HG03457 (cell line): ENCODE results near the gene ALMS1.
"Not testable (repeated sequence)": the region's sequence is repeated elsewhere in the genome, so short reads cannot be mapped to it uniquely, and the experiment has no call there.

Experiments
- ATAC-seq: cut with Tn5 transposase; IDR thresholded peaks from one replicate; pipeline ENCODE4 v1.9.1; 2021; ENCODE audit warnings: moderate number of reproducible peaks; ENCODE audit not compliant: unreplicated experiment

ALMS1 gene

DNA sequence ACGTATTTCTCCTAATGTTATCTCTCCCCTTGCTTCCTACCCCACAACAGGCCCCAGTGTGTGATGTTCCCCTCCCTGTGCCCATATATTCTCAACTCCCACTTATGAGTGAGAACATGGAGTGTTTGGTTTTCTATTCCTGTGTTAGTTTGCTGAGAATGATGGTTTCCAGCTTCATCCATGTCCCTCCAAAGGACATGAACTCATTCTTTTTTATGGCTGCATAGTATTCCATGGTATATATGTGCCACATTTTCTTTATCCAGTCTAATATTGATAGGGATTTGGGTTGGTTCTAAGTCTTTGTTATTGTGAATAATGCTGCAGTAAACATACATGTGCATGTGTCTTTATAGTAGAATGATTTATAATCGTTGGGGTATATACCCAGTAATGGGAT, 119.2 kb downstream of the ALMS1 start:
- not testable (repeated sequence) for ATAC-seq

DNA sequence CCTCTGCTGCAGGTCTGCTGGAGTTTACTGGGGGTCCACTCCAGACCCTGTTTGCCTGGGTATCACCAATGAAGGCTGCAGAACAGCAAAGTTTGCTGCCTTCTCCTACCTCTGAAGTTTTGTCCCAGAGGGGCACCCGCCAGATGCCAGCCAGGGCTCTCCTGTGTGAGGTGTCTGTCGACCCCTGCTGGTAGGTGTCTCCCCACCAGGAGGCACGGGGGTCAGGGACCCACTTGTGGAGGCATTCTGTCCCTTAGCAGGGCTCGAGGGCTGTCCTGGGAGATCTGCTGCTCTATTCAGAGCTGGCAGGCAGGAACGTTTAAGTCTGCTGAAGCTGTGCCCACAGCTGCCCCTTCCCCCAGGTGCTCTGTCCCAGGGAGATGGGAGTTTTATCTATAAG, 124.8 kb downstream of the ALMS1 start:
- ATAC-seq, result not testable (repeated sequence)

DNA sequence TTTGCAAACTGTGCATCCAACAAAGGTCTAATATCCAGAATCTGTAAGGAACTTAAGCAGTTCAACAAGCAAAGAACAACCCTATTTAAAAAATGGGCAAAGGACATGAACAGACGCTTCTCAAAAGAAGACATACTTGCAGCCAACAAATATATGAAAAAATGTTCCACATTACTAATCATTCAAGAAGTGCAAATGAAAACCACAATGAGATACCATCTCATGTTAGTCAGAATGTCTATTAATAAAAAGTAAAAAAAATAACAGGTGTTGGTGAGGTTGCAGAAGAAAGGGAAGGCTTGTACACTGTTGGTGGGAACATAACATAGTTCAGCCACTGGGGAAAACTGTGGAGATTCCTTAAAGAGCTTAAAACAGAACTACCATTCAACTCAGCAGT, 130.4 kb downstream of the ALMS1 start:
- ATAC-seq, result no peak

DNA sequence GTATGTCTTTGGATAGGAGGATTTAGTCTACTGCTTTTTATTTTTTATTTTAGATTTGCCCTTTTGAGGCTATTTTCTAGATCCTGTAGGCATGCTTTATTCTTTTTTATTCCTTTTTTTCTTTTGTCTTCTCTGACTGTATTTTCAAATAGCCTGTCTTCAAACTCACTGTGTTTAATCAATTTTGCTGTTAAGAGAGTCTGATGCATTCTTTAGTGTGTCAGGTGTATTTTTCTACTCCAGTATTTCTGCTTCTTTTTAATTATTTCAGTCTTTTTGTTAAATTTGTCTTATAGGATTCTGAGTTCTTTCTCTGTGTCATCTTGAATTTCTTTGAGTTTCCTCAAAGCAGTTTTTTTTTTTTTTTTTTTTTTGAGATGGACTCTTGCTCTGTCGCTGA, 143.1 kb downstream of the ALMS1 start:
- no peak for ATAC-seq

DNA sequence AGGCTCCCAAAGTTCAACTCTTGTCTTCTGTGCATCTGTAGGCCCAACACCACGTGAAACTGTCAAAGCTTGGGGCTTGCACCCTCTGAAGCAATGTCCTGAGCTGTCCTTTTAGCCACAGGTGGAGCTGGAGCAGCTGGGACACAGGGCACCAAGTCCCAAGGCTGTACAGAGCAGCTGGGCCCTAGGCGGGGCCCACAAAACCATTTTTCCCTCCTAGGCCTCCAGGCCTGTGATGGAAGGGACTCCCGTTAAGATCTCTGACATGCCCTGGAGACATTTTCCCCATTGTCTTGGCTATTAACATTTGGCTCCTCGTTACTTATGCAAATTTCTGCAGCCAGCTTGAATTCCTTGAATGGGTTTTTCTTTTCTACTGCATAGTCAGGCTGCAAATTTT, 145.1 kb downstream of the ALMS1 start:
- not testable (repeated sequence) for ATAC-seq

DNA sequence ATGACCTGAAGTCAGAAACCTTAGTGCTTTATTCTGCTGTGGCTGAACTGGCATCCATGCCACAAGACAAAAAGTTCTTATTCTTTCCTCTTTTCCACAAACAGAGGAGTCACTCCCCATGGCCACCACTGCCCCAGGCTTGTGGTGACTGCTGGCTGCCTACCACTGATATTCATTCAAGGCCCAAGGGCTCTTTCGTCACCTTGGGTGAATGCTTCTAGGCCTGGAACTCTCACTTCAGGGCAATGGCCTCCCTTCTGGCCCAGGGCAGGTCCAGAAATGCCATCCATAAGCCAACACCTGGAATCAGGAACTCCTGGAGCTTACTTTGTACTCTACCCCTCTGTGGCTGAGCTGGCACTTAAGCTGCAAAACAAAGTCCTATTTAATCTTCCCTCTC, 146.7 kb downstream of the ALMS1 start:
- ATAC-seq, result no peak

DNA sequence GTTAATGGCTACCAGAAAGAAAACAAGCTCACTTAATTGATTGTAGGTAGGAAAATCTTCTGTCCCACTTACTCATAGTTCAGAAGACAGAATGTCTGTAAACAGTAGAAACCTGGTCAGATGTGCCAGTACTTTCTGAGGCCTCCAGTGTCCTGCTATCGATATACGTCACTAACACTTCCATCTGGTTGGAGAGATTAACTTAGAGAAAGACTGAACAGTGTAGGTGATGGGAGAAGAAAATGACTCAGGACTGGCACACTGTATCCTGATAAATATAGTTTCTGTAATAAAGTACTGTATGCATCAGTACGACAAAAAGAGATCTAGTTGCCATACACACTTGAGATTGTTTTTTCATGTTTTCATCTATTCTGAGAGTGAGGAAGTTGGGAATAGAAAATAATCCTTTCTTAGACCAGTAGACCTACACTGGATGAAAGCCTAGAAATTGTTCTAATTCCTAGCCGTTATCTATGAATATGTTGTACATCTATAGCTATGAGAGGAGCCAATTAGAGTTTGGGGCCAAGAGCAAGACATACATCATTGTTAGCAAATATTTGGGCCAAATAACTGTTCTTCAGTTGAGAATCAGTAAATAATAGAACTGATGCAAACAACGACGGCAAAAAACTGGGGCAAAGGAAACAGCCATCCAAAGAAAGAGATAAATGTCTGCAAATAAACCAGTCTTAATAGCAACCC, 150.7 kb downstream of the ALMS1 start:
- ATAC-seq, result no peak

DNA sequence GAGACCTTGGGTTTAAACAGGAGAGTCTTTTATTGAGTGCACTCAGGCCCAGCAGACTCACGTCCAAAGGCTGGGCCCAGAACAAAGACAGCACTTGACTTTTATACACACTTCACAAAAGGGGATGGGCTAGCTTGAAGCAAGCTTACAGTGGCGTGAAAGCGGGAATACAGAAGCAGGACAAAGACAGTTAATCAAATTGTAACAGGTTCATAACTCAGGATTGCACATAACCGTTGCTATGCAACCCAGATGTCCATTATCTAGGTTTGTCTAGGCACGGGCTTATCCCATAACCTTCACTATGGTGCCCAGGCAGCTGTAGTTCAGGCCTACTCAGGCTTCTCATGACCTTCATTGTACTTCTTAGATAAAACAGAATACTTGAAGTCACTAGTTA, 175.2 kb downstream of the ALMS1 start:
- ATAC-seq, result not testable (repeated sequence)

DNA sequence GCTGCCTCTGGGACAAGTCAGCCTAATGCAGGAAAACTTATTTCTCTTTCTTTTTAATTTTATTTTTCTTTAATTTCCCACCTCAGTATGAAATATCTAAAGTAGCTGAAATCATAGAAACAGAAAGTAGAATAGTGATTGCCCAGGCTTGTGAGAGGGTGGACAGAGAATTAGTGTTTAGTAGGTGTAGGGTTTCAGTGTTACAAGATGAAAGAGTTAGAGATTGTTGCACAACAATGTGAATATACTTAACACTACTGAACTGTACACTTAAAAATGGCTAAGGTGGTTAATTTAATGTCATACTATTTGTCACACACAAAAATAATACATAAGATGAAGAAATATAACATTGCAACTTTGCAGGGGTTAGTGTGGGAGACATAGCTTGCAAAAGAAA, 175.8 kb downstream of the ALMS1 start:
- no peak for ATAC-seq

DNA sequence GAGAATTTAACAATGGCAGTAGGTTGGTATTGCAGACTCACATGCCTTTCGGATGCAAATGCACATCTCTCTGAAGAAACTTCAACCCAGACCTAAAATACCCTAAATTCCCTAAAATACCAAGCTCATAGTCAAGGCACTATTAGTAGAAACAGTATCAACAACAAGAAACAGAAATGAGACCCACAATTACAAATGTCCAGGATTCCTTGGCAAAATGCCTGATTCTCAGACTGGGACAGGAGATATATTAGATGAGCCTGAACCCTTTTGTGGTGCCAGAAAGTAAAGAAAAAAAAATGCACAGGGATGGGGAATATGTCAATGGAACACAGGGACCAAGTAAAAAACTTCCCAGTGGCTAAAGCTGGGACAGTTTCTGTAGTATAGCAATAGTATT, 179.3 kb downstream of the ALMS1 start:
- no peak for ATAC-seq

DNA sequence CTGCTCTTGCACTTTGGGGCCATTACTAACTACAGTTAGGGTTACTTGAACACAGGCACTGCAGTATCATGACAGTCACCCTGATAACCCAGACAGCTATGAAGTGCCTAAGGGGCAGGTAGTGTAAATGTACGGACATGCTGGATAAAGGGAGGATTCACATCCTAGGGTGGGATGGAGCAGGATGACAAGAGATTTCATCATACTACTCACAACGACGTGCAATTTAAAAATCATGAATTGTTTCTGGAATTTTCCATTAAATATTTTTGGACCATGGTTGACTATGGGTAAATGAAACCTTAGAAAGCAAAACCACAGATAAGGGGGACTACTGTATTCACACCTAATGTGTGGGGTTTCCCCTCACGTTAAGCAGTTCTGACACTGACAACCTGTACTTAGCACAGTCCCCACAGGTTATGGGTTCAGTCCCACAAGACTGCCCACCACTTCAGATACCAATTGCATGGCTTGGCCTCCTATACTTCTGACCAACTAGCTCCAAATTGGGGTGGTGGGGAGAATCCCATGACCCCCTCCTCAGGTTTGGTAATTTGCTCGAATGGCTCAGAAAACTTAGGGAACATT, 180.7 kb downstream of the ALMS1 start:
- no peak for ATAC-seq

DNA sequence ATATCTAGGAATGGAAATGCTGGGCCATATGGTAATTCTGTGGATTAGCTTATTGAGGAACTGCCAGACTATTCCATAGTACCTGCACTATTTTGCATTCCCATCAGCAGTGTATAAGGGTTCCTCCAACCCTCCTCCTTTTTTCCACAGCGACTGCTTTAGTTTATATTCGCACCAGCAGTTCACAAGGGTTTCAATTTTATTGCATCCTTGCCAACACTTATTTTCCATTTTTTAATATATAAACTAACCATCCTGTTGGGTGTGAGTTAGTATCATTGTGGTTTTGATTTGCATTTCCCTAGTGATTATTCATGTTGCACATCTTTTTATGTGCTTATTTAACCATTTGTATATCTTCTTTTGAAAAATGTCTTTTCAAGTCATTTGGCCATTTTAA, 189.6 kb downstream of the ALMS1 start:
- ATAC-seq, result no peak

DNA sequence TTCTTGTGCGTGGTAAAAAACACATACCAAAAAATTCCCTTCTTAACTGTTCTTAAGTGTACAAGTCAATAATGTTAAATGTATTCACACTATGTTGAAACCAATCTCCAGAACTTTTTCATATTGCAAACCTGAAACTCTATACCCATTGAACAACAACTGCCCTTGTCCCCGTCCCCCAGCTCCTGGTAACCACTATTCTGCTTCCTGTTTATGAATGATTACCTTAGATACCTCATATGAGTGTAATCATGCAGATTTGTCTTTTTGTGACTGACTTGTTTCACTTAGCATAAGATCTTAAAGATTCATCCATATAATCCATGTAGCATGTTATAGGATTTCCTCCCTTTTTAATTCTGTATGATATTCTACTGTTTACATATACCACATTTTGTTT, 196.7 kb downstream of the ALMS1 start:
- ATAC-seq, result no peak

DNA sequence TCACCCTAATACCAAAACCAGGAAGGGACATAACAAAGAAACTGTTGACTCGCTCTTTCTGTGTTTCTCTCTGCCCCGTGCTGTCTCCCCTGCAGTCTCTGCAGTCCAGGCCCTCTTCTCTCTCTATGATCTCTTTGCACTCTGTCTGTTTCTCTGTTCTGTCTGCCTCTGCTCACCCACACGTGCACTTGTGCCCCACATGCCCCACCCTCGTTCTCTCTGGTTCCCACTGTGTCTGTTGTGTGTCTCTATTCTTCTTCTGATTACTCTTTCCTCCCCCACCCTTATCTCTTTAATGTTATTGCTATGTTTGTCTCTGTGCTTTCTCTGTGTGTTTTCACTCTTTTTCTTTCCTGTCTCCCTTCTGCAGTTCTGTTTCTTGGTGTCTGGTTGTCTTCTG, 202.5 kb downstream of the ALMS1 start:
- no peak for ATAC-seq

DNA sequence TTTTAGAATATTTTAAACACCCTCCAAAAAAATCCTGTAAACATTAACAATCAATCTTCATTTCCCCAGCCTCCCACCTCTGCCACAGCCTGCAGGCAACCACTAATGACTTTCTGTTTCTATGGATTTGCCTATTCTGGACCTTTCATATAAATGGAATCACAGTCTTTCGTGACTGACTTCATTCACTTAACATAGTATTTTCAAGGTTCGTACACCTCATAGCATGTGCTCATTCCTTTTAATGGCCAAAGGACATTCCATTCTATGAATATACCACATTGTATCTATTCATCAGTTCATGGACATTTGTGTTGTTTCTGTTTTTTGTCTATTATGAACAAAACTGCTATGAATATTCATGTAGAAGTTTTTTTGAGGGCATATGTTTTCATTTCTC, 208.0 kb downstream of the ALMS1 start:
- no peak for ATAC-seq

DNA sequence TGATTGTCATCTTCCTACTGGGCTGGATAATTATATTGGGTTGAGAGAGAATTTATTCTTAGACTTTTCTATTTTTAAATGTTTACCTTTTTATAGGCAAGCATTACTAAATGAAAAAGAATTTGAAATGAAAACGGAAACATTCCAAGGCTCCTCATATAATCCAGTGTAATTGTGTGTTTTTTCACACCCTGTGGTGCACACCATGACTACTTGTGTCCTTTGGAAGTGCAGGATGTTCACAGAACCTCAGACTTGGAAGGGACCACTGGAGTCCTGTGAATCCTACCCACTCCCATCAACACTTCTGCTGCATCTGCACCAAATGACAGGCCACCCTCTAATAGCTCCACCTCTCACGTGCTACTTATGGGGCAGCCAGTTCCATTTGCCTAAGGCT, 208.6 kb downstream of the ALMS1 start:
- no peak for ATAC-seq

DNA sequence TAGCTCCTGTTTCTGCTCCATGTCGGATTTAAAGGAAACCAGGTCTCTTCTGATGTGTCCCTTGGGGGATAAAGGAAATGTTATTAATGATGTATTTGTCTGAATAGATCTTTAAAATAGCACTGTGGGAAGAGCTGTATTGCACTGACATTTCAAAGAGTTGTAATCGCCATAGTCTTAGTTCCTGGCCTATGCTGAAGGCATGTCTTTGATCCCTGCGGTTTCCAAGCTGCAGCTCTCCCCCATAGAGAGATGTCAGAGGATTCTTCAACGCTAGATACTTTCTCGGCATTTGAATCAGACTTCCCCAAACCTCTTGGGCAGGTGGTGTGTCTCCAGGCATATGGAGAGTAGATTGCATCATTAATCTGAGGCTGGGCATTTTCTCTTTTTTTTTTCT, 216.1 kb downstream of the ALMS1 start:
- no peak for ATAC-seq

DNA sequence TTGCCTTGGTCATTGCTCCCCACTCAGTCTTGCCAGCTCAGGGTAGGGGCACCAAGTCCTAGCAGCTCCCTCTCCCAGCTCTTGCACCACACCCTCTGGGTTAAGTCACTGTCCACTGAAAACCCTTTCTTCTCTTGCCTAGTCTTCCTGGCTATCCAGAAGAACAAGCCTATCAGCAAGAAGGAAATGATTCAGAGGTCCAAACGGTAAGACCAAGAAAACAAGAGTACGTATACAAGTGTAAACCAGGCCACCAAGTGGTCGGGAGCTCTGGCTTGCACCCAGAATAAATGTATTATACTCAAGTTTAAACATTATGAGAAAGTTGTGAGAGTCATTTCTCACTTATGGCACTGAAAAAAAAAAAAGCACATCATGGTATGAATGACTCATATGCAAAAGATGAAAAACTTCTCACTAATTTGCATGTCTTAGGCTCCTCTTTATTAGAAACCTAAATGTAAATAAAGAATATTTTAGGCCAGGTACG, 217.5 kb downstream of the ALMS1 start:
- ATAC-seq, result not testable (repeated sequence)

DNA sequence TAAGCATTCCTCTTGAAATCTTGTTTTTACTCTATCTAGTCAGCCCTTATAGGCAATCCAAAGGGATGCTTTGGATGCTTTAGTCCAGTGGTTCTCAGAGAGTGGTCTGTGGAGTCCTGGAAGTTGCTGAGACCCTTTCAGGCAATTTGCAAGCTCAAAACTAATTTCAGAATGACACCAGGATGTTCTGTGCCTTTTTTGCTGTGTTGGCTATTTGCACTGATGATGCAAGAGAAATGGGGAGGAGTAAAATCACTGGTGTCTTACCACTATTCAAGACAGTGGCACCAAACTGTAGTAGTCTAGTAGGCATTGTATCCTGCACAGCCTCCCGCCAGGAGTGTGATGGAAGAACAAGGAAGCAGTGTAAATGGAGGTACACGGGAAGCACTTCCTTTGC, 219.0 kb downstream of the ALMS1 start:
- not testable (repeated sequence) for ATAC-seq

DNA sequence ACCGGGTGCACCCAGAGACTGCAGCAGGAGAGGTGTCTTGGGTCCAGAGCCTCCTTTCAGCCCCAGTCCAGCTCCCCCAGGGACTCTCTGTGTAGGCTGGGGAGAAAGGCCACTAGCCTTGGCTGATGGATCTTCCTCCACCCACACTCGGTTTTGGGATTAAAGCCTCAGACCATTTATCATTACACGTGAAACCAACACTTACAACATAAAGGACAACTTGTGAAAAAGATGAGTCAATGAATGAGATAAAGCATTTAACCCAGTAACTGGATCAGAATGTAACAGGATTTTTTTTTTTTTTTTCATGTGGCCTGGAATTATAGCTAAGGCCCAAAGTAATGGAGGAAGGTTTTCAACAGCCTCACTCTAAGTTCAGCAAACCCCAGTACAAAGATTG, 224.5 kb downstream of the ALMS1 start:
- no peak for ATAC-seq

DNA sequence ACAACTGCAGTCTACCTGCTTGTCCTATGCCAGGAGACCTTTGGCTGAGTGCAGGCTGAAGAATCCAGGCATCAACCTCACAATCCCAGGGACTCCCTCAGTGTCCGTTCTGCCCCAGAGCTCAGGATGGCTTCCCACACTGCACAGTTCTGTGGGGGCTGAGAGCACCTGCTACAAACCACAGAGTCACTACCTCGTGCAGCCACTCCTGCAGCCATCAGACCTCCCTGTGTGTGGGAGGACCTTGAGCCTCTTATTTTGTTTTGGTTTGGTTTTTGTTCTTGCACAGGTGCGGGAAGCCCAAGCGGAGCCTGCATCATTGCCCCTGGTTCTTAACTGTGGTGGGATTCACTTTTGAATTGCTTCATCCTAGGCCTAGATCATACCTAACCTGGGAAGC, 225.6 kb downstream of the ALMS1 start:
- no peak for ATAC-seq

DNA sequence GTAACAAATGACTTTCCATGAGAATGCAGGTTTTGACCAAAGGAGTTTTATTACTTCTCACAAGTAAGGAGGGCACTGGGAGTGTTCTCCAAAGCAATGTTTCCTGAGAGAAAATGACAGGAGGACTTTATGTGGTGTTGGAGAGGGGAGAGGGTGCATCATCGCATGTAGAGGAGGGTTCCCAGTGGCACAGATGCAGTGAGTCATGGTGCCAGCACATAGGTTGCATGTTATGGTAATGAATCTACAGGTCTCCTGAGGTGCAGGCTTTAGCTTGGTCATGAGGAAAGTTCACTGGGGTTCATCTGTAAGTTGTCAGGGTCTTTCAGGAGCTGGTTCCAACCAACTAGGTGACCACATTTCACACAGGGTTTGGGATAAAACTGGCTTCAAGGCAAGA, 226.2 kb downstream of the ALMS1 start:
- no peak for ATAC-seq

DNA sequence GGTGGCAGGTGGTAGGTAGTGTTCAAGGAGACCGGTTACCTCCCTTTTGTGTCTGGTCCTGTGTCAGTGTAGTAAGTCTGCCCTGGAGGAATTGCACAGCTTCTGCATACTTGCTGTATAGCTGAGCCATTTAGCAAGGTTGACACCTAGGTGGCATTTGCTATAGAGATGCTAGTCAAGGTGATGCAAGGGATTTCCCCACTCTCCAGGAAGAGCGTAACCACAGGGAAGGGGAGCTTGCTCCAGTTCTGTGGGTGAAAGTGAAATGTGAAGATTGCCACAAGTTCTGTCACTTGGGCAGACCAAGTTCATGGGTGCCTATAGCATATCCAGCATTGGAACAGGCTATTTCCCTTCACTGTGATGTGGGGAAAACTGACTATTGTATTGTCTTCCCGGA, 228.5 kb downstream of the ALMS1 start:
- ATAC-seq, result no peak
